ENCODE measurements around the gene MACROD2. TPM values are rescaled to one million over a fixed set of nuclear protein-coding genes. Genes with fewer than 3 reads are reported as not detected.
A peak's percentile ranks its signal among the peaks of the same experiment; 100 is the strongest.

Gene MACROD2
- total RNA-seq, 1 experiment from 2014 or later = not detected

GRCh38 chr20:15859061-15859460 is 1863.7 kb downstream of the MACROD2 start:
- no peak for DNase-seq (ENCODE audit: low spot score)
- in situ Hi-C loops (cut with HindIII; ENCODE audit: low sequenced_read_pairs) = no loop called here

- no peak for DNase-seq (ENCODE audit: low spot score)
- in situ Hi-C loops (cut with HindIII; ENCODE audit: low sequenced_read_pairs) = no loop called here
Measured at GRCh38 chr20:15860850-15861249, 1865.5 kb downstream of the MACROD2 start.

GRCh38 chr20:15862178-15862577 is 1866.9 kb downstream of the MACROD2 start:
- in situ Hi-C loops (cut with HindIII; ENCODE audit: low sequenced_read_pairs) = no loop called here
- DNase-seq (ENCODE audit: low spot score) = no peak

GRCh38 chr20:15863735-15864134 is 1868.4 kb downstream of the MACROD2 start:
- DNase-seq (ENCODE audit: low spot score) = no peak
- in situ Hi-C loops (cut with HindIII; ENCODE audit: low sequenced_read_pairs) = no loop called here

- in situ Hi-C loops (cut with HindIII; ENCODE audit: low sequenced_read_pairs) = no loop called here
Measured at GRCh38 chr20:15865553-15865952, 1870.2 kb downstream of the MACROD2 start.

GRCh38 chr20:15866916-15867730 is 1871.8 kb downstream of the MACROD2 start:
- no peak for DNase-seq (ENCODE audit: low spot score)
- in situ Hi-C loops (cut with HindIII; ENCODE audit: low sequenced_read_pairs) = no loop called here

More at GRCh38 chr20:15865553-15865952, 1870.2 kb downstream of the MACROD2 start:
- DNase-seq (ENCODE audit: low spot score) = no peak

GRCh38 chr20:15867899-15868298 is 1872.6 kb downstream of the MACROD2 start:
- in situ Hi-C loops (cut with HindIII; ENCODE audit: low sequenced_read_pairs) = no loop called here
- no peak for DNase-seq (ENCODE audit: low spot score)

GRCh38 chr20:15875446-15875845 is 1880.1 kb downstream of the MACROD2 start:
- peak; percentile 14 for DNase-seq (ENCODE audit: low spot score)
- in situ Hi-C loops (cut with HindIII; ENCODE audit: low sequenced_read_pairs) = no loop called here

- no peak for DNase-seq (ENCODE audit: low spot score)
- in situ Hi-C loops (cut with HindIII; ENCODE audit: low sequenced_read_pairs) = no loop called here
Measured at GRCh38 chr20:15882553-15882952, 1887.2 kb downstream of the MACROD2 start.

GRCh38 chr20:15886250-15886649 is 1890.9 kb downstream of the MACROD2 start:
- in situ Hi-C loops (cut with HindIII; ENCODE audit: low sequenced_read_pairs) = no loop called here
- DNase-seq (ENCODE audit: low spot score) = no peak

GRCh38 chr20:15887387-15887786 is 1892.1 kb downstream of the MACROD2 start:
- in situ Hi-C loops (cut with HindIII; ENCODE audit: low sequenced_read_pairs) = no loop called here
- no peak for DNase-seq (ENCODE audit: low spot score)

- in situ Hi-C loops (cut with HindIII; ENCODE audit: low sequenced_read_pairs) = no loop called here
- DNase-seq (ENCODE audit: low spot score) = no peak
Measured at GRCh38 chr20:15889061-15889460, 1893.7 kb downstream of the MACROD2 start.

- in situ Hi-C loops (cut with HindIII; ENCODE audit: low sequenced_read_pairs) = no loop called here
- DNase-seq (ENCODE audit: low spot score) = no peak
Measured at GRCh38 chr20:15889514-15890256, 1894.4 kb downstream of the MACROD2 start.

- in situ Hi-C loops (cut with HindIII; ENCODE audit: low sequenced_read_pairs) = no loop called here
- no peak for DNase-seq (ENCODE audit: low spot score)
Measured at GRCh38 chr20:15890407-15890982, 1895.2 kb downstream of the MACROD2 start.

GRCh38 chr20:15895126-15895525 is 1899.8 kb downstream of the MACROD2 start:
- in situ Hi-C loops (cut with HindIII; ENCODE audit: low sequenced_read_pairs) = no loop called here
- no peak for DNase-seq (ENCODE audit: low spot score)

- in situ Hi-C loops (cut with HindIII; ENCODE audit: low sequenced_read_pairs) = no loop called here
- no peak for DNase-seq (ENCODE audit: low spot score)
Measured at GRCh38 chr20:15895560-15896084, 1900.3 kb downstream of the MACROD2 start.

- in situ Hi-C loops (cut with HindIII; ENCODE audit: low sequenced_read_pairs) = no loop called here
- DNase-seq (ENCODE audit: low spot score) = no peak
Measured at GRCh38 chr20:15899967-15900366, 1904.7 kb downstream of the MACROD2 start.

- in situ Hi-C loops (cut with HindIII; ENCODE audit: low sequenced_read_pairs) = no loop called here
- no peak for DNase-seq (ENCODE audit: low spot score)
Measured at GRCh38 chr20:15900443-15900842, 1905.1 kb downstream of the MACROD2 start.

- no peak for DNase-seq (ENCODE audit: low spot score)
- in situ Hi-C loops (cut with HindIII; ENCODE audit: low sequenced_read_pairs) = no loop called here
Measured at GRCh38 chr20:15902493-15902892, 1907.2 kb downstream of the MACROD2 start.

GRCh38 chr20:15905661-15906060 is 1910.3 kb downstream of the MACROD2 start:
- in situ Hi-C loops (cut with HindIII; ENCODE audit: low sequenced_read_pairs) = no loop called here
- no peak for DNase-seq (ENCODE audit: low spot score)

Measured in G401 (cell line).